Stimulated activated CD8-positive, alpha-beta memory T cell treated with anti-CD3 and anti-CD28 coated beads, Interleukin-4, amount 100 ng/mL, for 1 hour (primary cell): ENCODE data around the gene NEDD4.
"Not testable (repeated sequence)": the region's sequence is repeated elsewhere in the genome, so short reads cannot be mapped to it uniquely, and the experiment has no call there.

Experiments
- DNase-seq, 2 donors: peaks; one replicate each; pipeline ENCODE4 v3.0.0-alpha.2; 2020; ENCODE audit warnings: low read depth in 2 of 2, low spot score in 1 of 2

The NEDD4 gene

GRCh38 chr15:55785593-55785992, 207.8 kb downstream of the NEDD4 start:
- not testable (repeated sequence) for DNase-seq

DNA sequence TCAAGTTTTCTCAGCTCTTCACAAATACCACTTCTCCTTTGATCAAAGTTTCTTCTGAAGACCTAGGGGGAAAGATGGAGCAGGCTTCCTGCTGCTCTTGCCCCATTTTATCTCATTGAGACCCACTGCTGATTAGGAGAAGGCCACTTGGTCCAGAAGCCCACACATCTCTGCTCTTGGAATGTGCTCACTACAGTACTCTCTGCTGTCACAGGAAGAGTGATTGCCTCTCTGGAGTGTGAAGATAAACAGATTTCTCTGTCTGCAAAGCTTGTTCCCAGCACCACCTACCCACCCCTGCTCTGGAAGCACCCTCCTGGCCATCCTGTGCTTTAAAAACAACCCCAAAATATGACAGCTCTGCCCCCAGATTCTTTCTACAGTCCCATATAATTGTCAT, 209.1 kb downstream of the NEDD4 start:
- DNase-seq, result no peak

DNA sequence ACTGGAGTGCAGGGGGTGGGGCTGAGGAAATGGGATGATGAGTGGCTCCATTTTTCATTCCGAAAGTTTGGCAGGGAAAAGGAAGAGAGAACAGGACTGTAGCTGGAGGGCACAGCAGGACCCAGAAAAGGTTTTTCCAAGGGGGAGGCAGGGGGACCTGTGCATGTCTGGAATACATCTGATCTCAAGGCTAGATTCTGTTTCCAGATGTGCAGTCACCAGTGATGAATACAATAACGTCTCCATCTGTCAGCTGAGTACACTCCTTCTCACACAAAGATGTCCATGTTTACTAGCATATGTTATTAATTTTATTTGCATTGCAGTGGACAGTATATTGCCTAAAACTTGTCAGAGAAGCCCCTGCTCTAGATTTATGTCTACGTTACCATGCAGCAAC, 210.5 kb downstream of the NEDD4 start:
- no peak for DNase-seq

DNA sequence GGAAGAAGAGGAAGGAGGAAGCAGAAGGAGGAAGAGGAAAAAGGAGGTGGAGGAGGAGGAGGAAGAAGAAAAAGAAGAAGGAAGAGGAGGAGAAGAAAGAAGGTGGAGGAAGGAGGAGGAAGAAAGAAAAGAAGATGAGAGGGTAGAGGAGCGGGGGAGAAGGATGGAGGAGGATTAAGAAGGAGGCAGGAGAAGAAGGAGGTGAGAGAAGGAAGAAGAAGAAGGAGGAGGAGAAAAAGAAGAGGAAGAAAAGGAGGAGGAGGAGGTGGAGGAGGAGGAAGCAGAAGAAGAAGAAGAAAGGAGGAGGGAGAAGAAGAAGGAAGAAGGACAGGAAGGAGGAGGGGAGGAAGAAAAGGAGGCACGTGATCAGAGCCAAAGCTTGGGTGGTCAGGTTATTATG, 213.1 kb downstream of the NEDD4 start:
- no peak for DNase-seq

- no peak for DNase-seq
Observed at GRCh38 chr15:55778932-55779331, 214.5 kb downstream of the NEDD4 start.
